Tibial nerve (tissue), 4 donors: Measurements from ENCODE around the gene EOGT.

Experiments used
- CTCF ChIP-seq, 5 experiments: fragments of 200-600 bp in 3 of 5; fragments of 450-650 bp in 2 of 5; sonication (generic) in 3 of 5; IDR thresholded peaks; one replicate each; pipeline ENCODE4 v1.5.1; 2016 to 2019; ENCODE audit warnings: antibody characterized with exemption in 5 of 5, mild to moderate bottlenecking in 3 of 5, moderate library complexity in 2 of 5
- EP300 ChIP-seq, 2 donors: sonication (generic); formaldehyde crosslinking; IDR thresholded peaks; one replicate each; pipeline ENCODE4 v1.6.1; 2017; ENCODE audit warnings: antibody characterized with exemption in 2 of 2, mild to moderate bottlenecking in 1 of 2
- POLR2A ChIP-seq, 2 donors: fragments of 450-650 bp; IDR thresholded peaks; one replicate each; pipeline ENCODE4 v1.6.1; 2017; ENCODE audit warnings: antibody characterized with exemption in 2 of 2, mild to moderate bottlenecking in 2 of 2, moderate library complexity in 2 of 2

DNA sequence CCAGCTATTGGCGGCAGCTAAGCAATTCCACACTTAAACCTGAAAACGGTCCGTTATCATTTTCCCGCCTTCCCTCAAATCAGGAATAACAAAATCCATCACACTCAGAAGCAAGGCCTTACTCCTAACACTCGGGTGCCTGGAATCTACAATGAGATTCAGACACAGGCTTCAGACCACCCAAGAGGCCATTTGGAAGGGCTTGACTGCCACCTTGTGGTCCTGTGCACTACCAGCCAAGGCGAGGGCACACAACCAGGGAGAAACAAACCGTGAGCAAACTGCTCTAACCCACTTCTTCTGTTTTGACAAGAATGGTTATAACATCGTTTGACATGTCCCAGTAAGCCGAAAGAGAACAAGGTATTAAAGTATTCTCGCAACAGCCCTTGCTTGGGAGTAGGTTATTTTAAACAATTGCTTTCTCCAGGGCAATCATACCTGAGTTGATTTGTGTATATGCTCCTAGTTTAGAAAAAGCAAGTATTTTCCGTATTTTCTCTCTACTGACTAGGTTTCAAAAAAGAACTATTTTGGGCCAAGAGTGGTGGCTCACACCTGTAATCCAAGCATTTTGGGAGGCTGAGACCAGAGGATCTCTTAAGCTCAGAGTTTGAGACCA, 41.0 kb downstream of the EOGT start:
- TF ChIP-seq POLR2A (IDR thresholded peaks at IDR 0.05) (no peak), CTCF (IDR thresholded peaks at IDR 0.05) (peak in 4 of 5 experiments; percentile 19 to 41 (median 34)), EP300 (IDR thresholded peaks at IDR 0.05) (no peak)
